Measurements from ENCODE around the gene AGAP1. TPM values are rescaled to one million over a fixed set of nuclear protein-coding genes. Genes with fewer than 3 reads are reported as not detected.

The AGAP1 gene
- total RNA-seq, 1 experiment from 2014 or later: 25.8 TPM

- Histone ChIP-seq H4K5ac (ENCODE audit: insufficient read length, low read depth, low read length) (no peak overlapping the region), H2BK5ac (ENCODE audit: insufficient read length, low read length) (no peak overlapping the region), H3K23ac (ENCODE audit: insufficient read length, low read depth, low read length) (no peak overlapping the region), H3K18ac (ENCODE audit: insufficient read length, low read depth, low read length) (no peak overlapping the region), H2AK5ac (ENCODE audit: insufficient read length, low read length) (no peak overlapping the region), H3K79me1 (ENCODE audit: insufficient read depth, low read depth, low read length, poor library complexity, severe bottlenecking) (no peaks in the 10 kb centered on the region), H2BK15ac (ENCODE audit: low read depth, low read length) (no peak overlapping the region), H4K91ac (ENCODE audit: insufficient read length, low read depth, low read length) (no peak overlapping the region), H2BK20ac (ENCODE audit: low read depth, low read length, poor library complexity, severe bottlenecking) (no peak overlapping the region), H3K79me2 (ENCODE audit: insufficient read depth, low read length) (no peaks in the 10 kb centered on the region), H3K27ac (ENCODE audit: insufficient read length, low read depth, low read length) (no peak overlapping the region), H3K27me3 (ENCODE audit: insufficient read depth, low read length) (no peaks in the 10 kb centered on the region), H2AFZ (ENCODE audit: low read length) (no peak overlapping the region), H3K14ac (ENCODE audit: insufficient read depth, low read length) (no peak overlapping the region), H3K9me3 (ENCODE audit: control insufficient read depth, low read depth, low read length) (no peaks in the 10 kb centered on the region), H3K56ac (ENCODE audit: insufficient read length, low read depth, low read length) (no peak overlapping the region), H3K4ac (ENCODE audit: low read depth, low read length) (no peak overlapping the region), H2BK12ac (ENCODE audit: insufficient read length, low read depth, low read length) (no peak overlapping the region), H3K9ac (ENCODE audit: extremely low read depth, insufficient read length, low read length) (no peak overlapping the region), H3T11ph (ENCODE audit: low read length) (no peak overlapping the region), H4K8ac (replicated peaks; ENCODE audit: insufficient read length, low read depth, low read length) (no peak overlapping the region), H3K4me2 (ENCODE audit: insufficient read depth, insufficient read length, low read length) (no peak overlapping the region), H3K23me2 (ENCODE audit: insufficient read length, low read depth, low read length, poor library complexity, severe bottlenecking) (no peaks in the 10 kb centered on the region), H4K20me1 (ENCODE audit: control insufficient read depth, insufficient read depth, insufficient read length) (no peaks in the 10 kb centered on the region), H3K4me1 (ENCODE audit: insufficient read depth, low read length) (no peaks in the 10 kb centered on the region), H2BK120ac (ENCODE audit: low read depth, low read length, poor library complexity, severe bottlenecking) (no peak overlapping the region)
- no CpG with 5 or more reads among the region's 10 CpGs for WGBS (ENCODE audit: extremely low coverage, insufficient read length, low lambda C conversion rate)
- no peaks in the 10 kb centered on the region for H3K27me3 Mint-ChIP-seq (ENCODE audit: low read depth)
- H3K4me1 Mint-ChIP-seq: peaks cover 2 to 10% of the 10 kb centered on the region in 2 experiments
- H3K36me3 Mint-ChIP-seq (ENCODE audit: insufficient read depth in 1 of 3, low read depth in 3 of 3): peaks cover 6 to 24% (median 15%) of the 10 kb centered on the region in 3 experiments
- peak; percentile 11 for DNase-seq
- H3K4me3 Mint-ChIP-seq: no peak overlapping the region
- H3K27ac Mint-ChIP-seq: no peak overlapping the region
- TF ChIP-seq CTCF (conservative IDR thresholded peaks at IDR 0.05): no peak
- peaks cover 4 to 5% of the 10 kb centered on the region in 2 experiments; a peak in 3 of 5 replicates for H3K9me3 Mint-ChIP-seq
These were observed 443.2 kb downstream of the AGAP1 start for GRCh38 chr2:235937087-235937486.

All from H9 (cell line).